22Rv1 (cell line): ENCODE data around the gene LRRC3.

Experiments used
- H3K27ac ChIP-seq: fragments of 450-650 bp; 2 replicates; pipeline ENCODE4 v1.5.1; 2017
- CTCF ChIP-seq: fragments of 450-650 bp; IDR thresholded peaks from 2 replicates; pipeline ENCODE4 v1.5.1; 2017; ENCODE audit warnings: mild to moderate bottlenecking
- ZFX ChIP-seq: fragments of 450-650 bp; IDR thresholded peaks from 2 replicates; pipeline ENCODE4 v1.6.1; 2017; ENCODE audit warnings: antibody characterized with exemption, borderline replicate concordance

Gene LRRC3

GRCh38 chr21:44450402-44450801 is 4.9 kb upstream of the LRRC3 start:
- no peak for TF ChIP-seq CTCF
- no peak overlapping the region for H3K27ac ChIP-seq

- no peak overlapping the region for H3K27ac ChIP-seq
- TF ChIP-seq ZFX (no peak), CTCF (no peak)
Observed at GRCh38 chr21:44450999-44451398, 4.3 kb upstream of the LRRC3 start.

GRCh38 chr21:44453120-44453519 is 2.2 kb upstream of the LRRC3 start:
- TF ChIP-seq CTCF: no peak
- H3K27ac ChIP-seq: no peak overlapping the region

GRCh38 chr21:44454058-44454457 is 1.3 kb upstream of the LRRC3 start:
- TF ChIP-seq CTCF: no peak
- no peak for TF ChIP-seq ZFX
- H3K27ac ChIP-seq: no peak overlapping the region

- no peak for TF ChIP-seq ZFX
- peak; percentile 85 for TF ChIP-seq CTCF
- H3K27ac ChIP-seq: peak overlapping the region; percentile 42; the same call in 1 of the 2 replicates
Observed at GRCh38 chr21:44455524-44456213, 359 bp downstream of the LRRC3 start.

GRCh38 chr21:44456214-44456914 is 1.1 kb downstream of the LRRC3 start:
- no peak overlapping the region for H3K27ac ChIP-seq
- peak; percentile 44 for TF ChIP-seq CTCF
- no peak for TF ChIP-seq ZFX
